Measurements from ENCODE around the gene STPG4.
A peak's percentile ranks its signal among the peaks of the same experiment; 100 is the strongest.
"Not testable (repeated sequence)": the region's sequence is repeated elsewhere in the genome, so short reads cannot be mapped to it uniquely, and the experiment has no call there.

STPG4 gene

GRCh38 chr2:47155091-47155876 is at the start of gene STPG4:
Gene STPG4 (minus strand): TSS chr2:47155308. CDS start chr2:47155251, 57 bp downstream.
- H3K27ac ChIP-seq = peak within 1 kb of the TSS; percentile 19
- no peak for DNase-seq (ENCODE audit: low read depth, low spot score)

GRCh38 chr2:47204691-47205090 is 49.6 kb upstream of the STPG4 start:
- DNase-seq (ENCODE audit: low read depth, low spot score) = no peak
- H3K27ac ChIP-seq = no peak overlapping the region

GRCh38 chr2:47203995-47204394 is 48.9 kb upstream of the STPG4 start:
- H3K27ac ChIP-seq = no peak overlapping the region
- no peak for DNase-seq (ENCODE audit: low read depth, low spot score)

- no peak overlapping the region for H3K27ac ChIP-seq
- DNase-seq (ENCODE audit: low read depth, low spot score) = no peak
Measured at GRCh38 chr2:47201224-47201623, 46.1 kb upstream of the STPG4 start.

- no peak for DNase-seq (ENCODE audit: low read depth, low spot score)
- H3K27ac ChIP-seq = peak overlapping the region; percentile 25
Measured at GRCh38 chr2:47198985-47199451, 43.9 kb upstream of the STPG4 start.

- no peak for DNase-seq (ENCODE audit: low read depth, low spot score)
- no peak overlapping the region for H3K27ac ChIP-seq
Measured at GRCh38 chr2:47196499-47196898, 41.4 kb upstream of the STPG4 start.

GRCh38 chr2:47196046-47196445 is 40.9 kb upstream of the STPG4 start:
- peak overlapping the region; percentile 81 for H3K27ac ChIP-seq
- DNase-seq (ENCODE audit: low read depth, low spot score) = no peak

- peak overlapping the region; percentile 81 for H3K27ac ChIP-seq
- no peak for DNase-seq (ENCODE audit: low read depth, low spot score)
Measured at GRCh38 chr2:47195148-47195547, 40.0 kb upstream of the STPG4 start.

- peak overlapping the region; percentile 81 for H3K27ac ChIP-seq
- no peak for DNase-seq (ENCODE audit: low read depth, low spot score)
Measured at GRCh38 chr2:47194410-47194809, 39.3 kb upstream of the STPG4 start.

- no peak for DNase-seq (ENCODE audit: low read depth, low spot score)
- peak overlapping the region; percentile 81 for H3K27ac ChIP-seq
Measured at GRCh38 chr2:47193607-47194006, 38.5 kb upstream of the STPG4 start.

- no peak for DNase-seq (ENCODE audit: low read depth, low spot score)
- H3K27ac ChIP-seq = peak overlapping the region; percentile 81
Measured at GRCh38 chr2:47190188-47190881, 35.2 kb upstream of the STPG4 start.

- H3K27ac ChIP-seq = peak overlapping the region; percentile 81
- DNase-seq (ENCODE audit: low read depth, low spot score) = no peak
Measured at GRCh38 chr2:47189635-47190034, 34.5 kb upstream of the STPG4 start.

GRCh38 chr2:47187069-47187468 is 32.0 kb upstream of the STPG4 start:
- DNase-seq (ENCODE audit: low read depth, low spot score) = no peak
- no peak overlapping the region for H3K27ac ChIP-seq

- no peak for DNase-seq (ENCODE audit: low read depth, low spot score)
- H3K27ac ChIP-seq = no peak overlapping the region
Measured at GRCh38 chr2:47186351-47186750, 31.2 kb upstream of the STPG4 start.

- not testable (repeated sequence) for H3K27ac ChIP-seq; DNase-seq (ENCODE audit: low read depth, low spot score)
Measured at GRCh38 chr2:47185098-47185497, 30.0 kb upstream of the STPG4 start.

- no peak overlapping the region for H3K27ac ChIP-seq
- DNase-seq (ENCODE audit: low read depth, low spot score) = no peak
Measured at GRCh38 chr2:47181176-47181575, 26.1 kb upstream of the STPG4 start.

GRCh38 chr2:47180531-47180930 is 25.4 kb upstream of the STPG4 start:
- DNase-seq (ENCODE audit: low read depth, low spot score) = no peak
- no peak overlapping the region for H3K27ac ChIP-seq

- no peak overlapping the region for H3K27ac ChIP-seq
- no peak for DNase-seq (ENCODE audit: low read depth, low spot score)
Measured at GRCh38 chr2:47179388-47179787, 24.3 kb upstream of the STPG4 start.

GRCh38 chr2:47178341-47178740 is 23.2 kb upstream of the STPG4 start:
- H3K27ac ChIP-seq = no peak overlapping the region
- DNase-seq (ENCODE audit: low read depth, low spot score) = no peak

- peak overlapping the region; percentile 93 for H3K27ac ChIP-seq
- no peak for DNase-seq (ENCODE audit: low read depth, low spot score)
Measured at GRCh38 chr2:47177043-47177565, 22.0 kb upstream of the STPG4 start.

GRCh38 chr2:47174733-47175361 is 19.7 kb upstream of the STPG4 start:
- DNase-seq (ENCODE audit: low read depth, low spot score) = peak; percentile 89
- H3K27ac ChIP-seq = peak overlapping the region; percentile 93
